ENCODE measurements around the gene TSHZ3. TPM values are rescaled to one million over a fixed set of nuclear protein-coding genes. Genes with fewer than 3 reads are reported as not detected.

TSHZ3 gene
- total and polyA plus RNA-seq, 9 donors: 8.0 to 19.8 (median 16.2) TPM

DNA sequence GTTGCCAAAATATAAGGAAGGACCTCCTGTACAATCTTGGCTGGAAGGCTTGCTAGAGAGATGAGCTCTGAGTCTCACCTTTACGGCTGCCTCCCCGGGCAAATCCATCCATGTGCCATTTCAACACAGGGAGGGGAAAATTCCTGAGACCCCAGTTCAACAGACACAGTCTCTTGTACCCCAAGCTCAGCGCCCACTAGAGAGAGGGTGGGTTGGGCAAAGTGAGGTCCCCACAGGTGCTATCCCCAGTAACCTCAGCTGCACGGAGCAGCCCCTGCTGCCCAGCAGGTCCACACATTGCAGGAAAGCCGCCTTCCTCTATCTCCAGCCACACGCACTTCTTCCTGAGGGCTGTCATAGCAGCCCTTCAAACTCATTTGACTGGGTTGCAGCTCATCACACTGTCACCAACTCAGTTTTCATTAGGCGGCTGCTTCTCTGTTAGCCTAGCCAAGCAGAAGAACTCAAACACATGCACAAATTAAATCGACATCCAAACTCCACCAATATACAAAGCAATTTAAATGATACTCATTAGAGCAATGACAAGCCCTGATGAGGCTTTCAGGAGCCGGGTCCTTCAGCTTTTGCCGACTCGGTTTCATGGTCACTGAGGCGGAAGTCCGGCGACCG, 80.4 kb downstream of the TSHZ3 start:
- H3K27me3 ChIP-seq (ENCODE audit: control insufficient read depth, insufficient read depth, low read length): no peaks in the 10 kb centered on the region
- H3K9me3 ChIP-seq (replicated peaks; ENCODE audit: control insufficient read depth, low read depth, low read length): no peaks in the 10 kb centered on the region
- H3K36me3 ChIP-seq (ENCODE audit: control insufficient read depth, insufficient read depth, low read length): peaks cover 10% of the 10 kb centered on the region
- H3K4me3 ChIP-seq (ENCODE audit: low read length): no peak overlapping the region
- DNase-seq: no peak
- H3K4me1 ChIP-seq (ENCODE audit: control insufficient read depth, insufficient read depth, low read length): peaks cover 18% of the 10 kb centered on the region
- H3K27ac ChIP-seq (ENCODE audit: low read length): no peak overlapping the region
- 81% methylated on average over 8 of the region's 15 CpGs for WGBS (ENCODE audit: insufficient coverage)

DNA sequence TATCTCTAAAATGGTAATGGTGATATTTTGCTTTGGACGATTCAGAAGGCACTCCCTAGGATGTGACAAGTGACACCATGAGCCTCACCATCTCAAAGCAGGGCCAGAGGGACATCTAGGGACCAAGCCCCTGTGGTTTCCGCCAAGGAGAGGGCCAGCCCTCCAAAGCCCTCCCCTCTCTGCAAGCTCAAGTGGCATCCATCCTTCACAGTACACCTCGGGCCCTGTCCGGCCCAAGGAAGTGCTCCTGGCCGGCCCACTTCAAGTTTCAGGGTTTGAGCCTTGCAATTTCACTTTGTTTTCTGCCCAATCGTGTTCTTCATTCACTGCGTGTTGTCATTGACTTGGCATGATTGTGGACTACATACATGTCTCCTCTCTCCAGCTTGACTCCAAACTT, 82.5 kb downstream of the TSHZ3 start:
- Histone ChIP-seq H3K9me3 (replicated peaks; ENCODE audit: control insufficient read depth, low read depth, low read length) (no peaks in the 10 kb centered on the region), H3K36me3 (ENCODE audit: control insufficient read depth, insufficient read depth, low read length) (no peaks in the 10 kb centered on the region), H3K27ac (ENCODE audit: low read length) (no peak overlapping the region), H3K4me3 (ENCODE audit: low read length) (no peak overlapping the region), H3K4me1 (ENCODE audit: control insufficient read depth, insufficient read depth, low read length) (peaks cover 33% of the 10 kb centered on the region), H3K27me3 (ENCODE audit: control insufficient read depth, insufficient read depth, low read length) (no peaks in the 10 kb centered on the region)
- DNase-seq: no peak
- 85% methylated on average over 7 of the region's 7 CpGs for WGBS (ENCODE audit: insufficient coverage)

GRCh38 chr19:31266196-31266595, 83.0 kb downstream of the TSHZ3 start:
- Histone ChIP-seq H3K27me3 (ENCODE audit: control insufficient read depth, insufficient read depth, low read length) (no peaks in the 10 kb centered on the region), H3K4me3 (ENCODE audit: low read length) (no peak overlapping the region), H3K27ac (ENCODE audit: low read length) (no peak overlapping the region), H3K4me1 (ENCODE audit: control insufficient read depth, insufficient read depth, low read length) (peaks cover 33% of the 10 kb centered on the region), H3K36me3 (ENCODE audit: control insufficient read depth, insufficient read depth, low read length) (no peaks in the 10 kb centered on the region), H3K9me3 (replicated peaks; ENCODE audit: control insufficient read depth, low read depth, low read length) (no peaks in the 10 kb centered on the region)
- WGBS (ENCODE audit: insufficient coverage): 100% methylated on average over 1 of the region's 4 CpGs
- no peak for DNase-seq

GRCh38 chr19:31264041-31264778, 85.0 kb downstream of the TSHZ3 start:
- Histone ChIP-seq H3K4me1 (ENCODE audit: control insufficient read depth, insufficient read depth, low read length) (peaks cover 44% of the 10 kb centered on the region), H3K36me3 (ENCODE audit: control insufficient read depth, insufficient read depth, low read length) (no peaks in the 10 kb centered on the region), H3K27ac (ENCODE audit: low read length) (no peak overlapping the region), H3K9me3 (replicated peaks; ENCODE audit: control insufficient read depth, low read depth, low read length) (no peaks in the 10 kb centered on the region), H3K27me3 (ENCODE audit: control insufficient read depth, insufficient read depth, low read length) (no peaks in the 10 kb centered on the region), H3K4me3 (ENCODE audit: low read length) (no peak overlapping the region)
- DNase-seq: peak; percentile 51
- 63% methylated on average over 7 of the region's 9 CpGs for WGBS (ENCODE audit: insufficient coverage)

- no peak overlapping the region for H3K4me3 ChIP-seq (ENCODE audit: low read length)
- no peaks in the 10 kb centered on the region for H3K9me3 ChIP-seq (replicated peaks; ENCODE audit: control insufficient read depth, low read depth, low read length)
- no peaks in the 10 kb centered on the region for H3K36me3 ChIP-seq (ENCODE audit: control insufficient read depth, insufficient read depth, low read length)
- WGBS (ENCODE audit: insufficient coverage): 45% methylated on average over 8 of the region's 9 CpGs
- H3K4me1 ChIP-seq (ENCODE audit: control insufficient read depth, insufficient read depth, low read length): peaks cover 49% of the 10 kb centered on the region
- H3K27ac ChIP-seq (ENCODE audit: low read length): peak overlapping the region; percentile 58
- peak; percentile 34 for DNase-seq
- H3K27me3 ChIP-seq (ENCODE audit: control insufficient read depth, insufficient read depth, low read length): no peaks in the 10 kb centered on the region
Measured at GRCh38 chr19:31263328-31263727, 85.9 kb downstream of the TSHZ3 start.

GRCh38 chr19:31262725-31263191, 86.5 kb downstream of the TSHZ3 start:
- Histone ChIP-seq H3K27me3 (ENCODE audit: control insufficient read depth, insufficient read depth, low read length) (no peaks in the 10 kb centered on the region), H3K27ac (ENCODE audit: low read length) (peak overlapping the region; percentile 58), H3K4me1 (ENCODE audit: control insufficient read depth, insufficient read depth, low read length) (peaks cover 55% of the 10 kb centered on the region), H3K36me3 (ENCODE audit: control insufficient read depth, insufficient read depth, low read length) (no peaks in the 10 kb centered on the region), H3K9me3 (replicated peaks; ENCODE audit: control insufficient read depth, low read depth, low read length) (no peaks in the 10 kb centered on the region), H3K4me3 (ENCODE audit: low read length) (no peak overlapping the region)
- WGBS (ENCODE audit: insufficient coverage): 49% methylated on average over 3 of the region's 10 CpGs
- peak; percentile 42 for DNase-seq

DNA sequence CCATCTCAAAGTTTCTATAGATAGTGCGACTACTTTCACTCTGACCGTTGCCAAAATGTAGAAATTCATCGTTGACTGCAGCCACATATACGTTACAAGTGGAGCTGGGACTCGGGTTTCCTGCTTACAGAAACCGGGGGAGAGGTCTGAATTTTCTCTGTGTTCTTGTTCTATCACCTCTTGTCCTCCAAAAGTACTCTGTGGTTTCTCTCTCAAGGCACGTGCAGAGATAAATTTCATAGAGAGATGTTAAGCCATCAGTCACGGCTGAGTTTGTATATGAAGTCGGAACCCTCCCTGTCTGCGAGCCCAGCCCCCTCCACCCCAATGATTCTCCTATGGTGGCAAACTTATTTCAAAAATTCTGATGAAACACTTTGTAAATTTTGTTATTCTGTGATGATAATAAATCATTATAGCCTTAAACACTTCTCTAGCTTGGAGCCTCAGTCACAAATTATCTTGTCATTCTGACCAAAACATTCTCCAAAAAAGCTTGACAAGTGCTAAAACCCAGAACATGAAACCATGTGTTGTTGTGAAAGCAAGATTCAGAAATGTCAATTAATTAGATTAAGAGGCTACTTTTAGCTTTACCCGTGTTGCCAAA, 87.5 kb downstream of the TSHZ3 start:
- DNase-seq: no peak

DNA sequence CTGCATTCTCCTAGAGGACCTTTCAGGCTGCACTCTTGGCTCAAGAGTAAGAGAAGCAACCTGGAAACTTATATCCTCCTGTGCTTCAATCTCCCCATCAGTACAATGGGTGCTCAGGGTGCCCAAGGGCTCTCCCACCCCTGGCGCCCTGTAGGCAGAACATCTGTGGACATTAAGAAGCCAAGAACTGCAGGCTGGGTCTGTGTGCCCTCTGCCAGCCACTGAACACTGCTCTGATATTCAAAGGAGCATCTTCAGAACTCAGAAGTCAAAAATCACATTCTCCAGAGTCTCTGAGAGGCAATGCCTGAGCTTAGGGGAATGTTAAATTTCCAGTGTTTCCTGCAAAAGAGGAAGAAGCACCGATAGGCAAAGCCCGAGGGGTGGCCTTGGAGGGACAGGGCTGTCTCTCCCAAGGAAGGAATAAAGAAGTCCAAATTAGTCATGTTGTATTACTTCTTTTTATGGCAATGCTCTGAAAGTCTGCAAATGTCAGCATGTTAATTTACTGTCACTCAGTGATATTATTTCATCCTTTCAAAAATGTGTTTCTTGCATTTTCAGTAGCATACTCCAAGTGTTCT, 88.1 kb downstream of the TSHZ3 start:
- H3K4me1 ChIP-seq (ENCODE audit: control insufficient read depth, insufficient read depth, low read length): peaks cover 71% of the 10 kb centered on the region
- H3K4me3 ChIP-seq (ENCODE audit: low read length): no peak overlapping the region
- DNase-seq: no peak
- H3K27me3 ChIP-seq (ENCODE audit: control insufficient read depth, insufficient read depth, low read length): peaks cover 2% of the 10 kb centered on the region
- no peak overlapping the region for H3K27ac ChIP-seq (ENCODE audit: low read length)
- no peaks in the 10 kb centered on the region for H3K9me3 ChIP-seq (replicated peaks; ENCODE audit: control insufficient read depth, low read depth, low read length)
- H3K36me3 ChIP-seq (ENCODE audit: control insufficient read depth, insufficient read depth, low read length): no peaks in the 10 kb centered on the region
- WGBS (ENCODE audit: insufficient coverage): 0% methylated on average over 1 of the region's 3 CpGs

More for the DNA sequence above, 87.5 kb downstream of the TSHZ3 start:
- H3K4me3 ChIP-seq (ENCODE audit: low read length): no peak overlapping the region
- no peaks in the 10 kb centered on the region for H3K36me3 ChIP-seq (ENCODE audit: control insufficient read depth, insufficient read depth, low read length)
- H3K9me3 ChIP-seq (replicated peaks; ENCODE audit: control insufficient read depth, low read depth, low read length): no peaks in the 10 kb centered on the region
- 67% methylated on average over 1 of the region's 11 CpGs for WGBS (ENCODE audit: insufficient coverage)
- H3K27me3 ChIP-seq (ENCODE audit: control insufficient read depth, insufficient read depth, low read length): no peaks in the 10 kb centered on the region
- H3K4me1 ChIP-seq (ENCODE audit: control insufficient read depth, insufficient read depth, low read length): peaks cover 65% of the 10 kb centered on the region
- H3K27ac ChIP-seq (ENCODE audit: low read length): peak overlapping the region; percentile 44

DNA sequence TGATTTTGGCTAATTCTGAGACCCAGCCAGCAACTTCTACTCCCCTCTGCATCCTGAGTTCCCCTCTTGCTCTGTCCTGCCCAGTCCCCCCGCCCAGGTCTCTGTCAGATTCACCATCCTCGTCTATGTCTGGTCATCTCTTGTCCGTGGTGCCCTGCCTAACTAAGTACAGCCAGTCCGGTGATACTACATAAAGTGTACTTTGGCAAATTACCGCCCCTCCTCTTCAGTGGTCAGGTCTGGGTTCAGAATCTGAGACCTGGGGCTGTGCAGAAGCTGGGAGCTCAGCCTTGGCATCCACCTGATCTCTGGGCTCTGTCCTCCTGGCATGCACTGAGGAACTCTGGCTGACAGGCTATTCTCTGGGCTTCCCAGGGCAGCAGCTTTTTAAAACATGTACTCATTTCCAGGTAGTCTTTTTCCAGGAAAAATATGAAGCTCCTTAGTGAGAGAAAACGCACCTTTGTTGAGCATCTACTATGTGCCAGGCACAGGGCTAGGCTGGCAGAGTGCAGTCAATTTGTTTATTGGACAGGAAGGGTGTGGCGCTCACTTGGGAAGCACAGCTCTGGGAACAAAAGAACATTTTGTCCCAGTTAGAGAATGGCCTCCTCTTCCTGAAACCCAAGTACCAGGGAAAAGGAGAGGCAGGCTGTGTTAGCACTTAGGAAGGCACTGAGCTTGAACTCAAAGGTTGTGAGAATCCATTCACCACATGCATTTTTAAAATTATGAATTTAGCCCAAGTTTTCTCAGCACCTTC, 88.9 kb downstream of the TSHZ3 start:
- Histone ChIP-seq H3K4me3 (ENCODE audit: low read length) (no peak overlapping the region), H3K9me3 (replicated peaks; ENCODE audit: control insufficient read depth, low read depth, low read length) (no peaks in the 10 kb centered on the region), H3K27me3 (ENCODE audit: control insufficient read depth, insufficient read depth, low read length) (peaks cover 2% of the 10 kb centered on the region), H3K27ac (ENCODE audit: low read length) (no peak overlapping the region), H3K36me3 (ENCODE audit: control insufficient read depth, insufficient read depth, low read length) (no peaks in the 10 kb centered on the region), H3K4me1 (ENCODE audit: control insufficient read depth, insufficient read depth, low read length) (peaks cover 78% of the 10 kb centered on the region)
- DNase-seq: no peak
- 83% methylated on average over 6 of the region's 7 CpGs for WGBS (ENCODE audit: insufficient coverage)
